Measurements from ENCODE around the gene MIGA2.

DNA sequence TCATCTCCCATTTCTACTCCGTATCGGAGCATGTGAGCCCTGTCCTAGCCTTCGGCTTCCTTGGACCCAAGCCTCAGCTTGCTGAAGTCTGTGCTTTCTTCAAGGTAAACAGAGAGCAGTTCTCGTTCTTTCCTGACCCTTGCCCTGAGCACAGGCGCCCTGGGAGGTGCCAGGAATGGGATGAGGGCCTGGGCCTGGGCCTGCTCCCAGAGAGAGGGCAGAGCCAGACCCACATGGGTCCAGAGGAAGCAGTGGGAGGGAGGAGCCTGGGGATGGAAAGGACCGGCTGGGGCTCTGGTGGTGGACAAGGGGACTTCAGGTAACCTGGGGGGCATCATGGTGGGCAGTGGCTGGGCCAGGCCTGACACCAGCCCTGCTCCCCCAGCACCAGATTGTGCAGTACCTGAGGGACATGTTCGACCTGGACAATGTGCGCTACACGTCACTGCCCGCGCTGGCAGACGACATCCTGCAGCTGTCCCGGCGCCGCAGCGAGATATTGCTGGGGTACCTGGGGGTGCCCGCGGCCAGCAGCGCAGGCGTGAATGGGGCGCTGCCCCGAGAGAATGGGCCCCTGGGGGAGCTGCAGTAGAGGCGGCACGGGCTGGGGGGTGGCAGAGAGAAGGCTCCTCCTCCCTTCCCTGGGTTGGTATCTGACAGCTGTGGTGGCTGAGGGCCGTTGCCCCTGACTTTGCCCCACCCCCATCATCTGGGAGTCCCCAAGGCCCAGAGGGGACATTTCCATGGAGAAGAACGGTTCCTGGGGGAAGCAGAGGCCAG lies 33.6 kb downstream of the MIGA2 start:
- TF ChIP-seq, protein P1, sequence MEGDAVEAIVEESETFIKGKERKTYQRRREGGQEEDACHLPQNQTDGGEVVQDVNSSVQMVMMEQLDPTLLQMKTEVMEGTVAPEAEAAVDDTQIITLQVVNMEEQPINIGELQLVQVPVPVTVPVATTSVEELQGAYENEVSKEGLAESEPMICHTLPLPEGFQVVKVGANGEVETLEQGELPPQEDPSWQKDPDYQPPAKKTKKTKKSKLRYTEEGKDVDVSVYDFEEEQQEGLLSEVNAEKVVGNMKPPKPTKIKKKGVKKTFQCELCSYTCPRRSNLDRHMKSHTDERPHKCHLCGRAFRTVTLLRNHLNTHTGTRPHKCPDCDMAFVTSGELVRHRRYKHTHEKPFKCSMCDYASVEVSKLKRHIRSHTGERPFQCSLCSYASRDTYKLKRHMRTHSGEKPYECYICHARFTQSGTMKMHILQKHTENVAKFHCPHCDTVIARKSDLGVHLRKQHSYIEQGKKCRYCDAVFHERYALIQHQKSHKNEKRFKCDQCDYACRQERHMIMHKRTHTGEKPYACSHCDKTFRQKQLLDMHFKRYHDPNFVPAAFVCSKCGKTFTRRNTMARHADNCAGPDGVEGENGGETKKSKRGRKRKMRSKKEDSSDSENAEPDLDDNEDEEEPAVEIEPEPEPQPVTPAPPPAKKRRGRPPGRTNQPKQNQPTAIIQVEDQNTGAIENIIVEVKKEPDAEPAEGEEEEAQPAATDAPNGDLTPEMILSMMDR (IDR thresholded peaks at IDR 0.05; ENCODE audit: low read depth, low read length, missing input control): peak; percentile 26
- TF ChIP-seq TAF1 (conservative IDR thresholded peaks at IDR 0.05) (no peak), SP1 (IDR thresholded peaks at IDR 0.05) (peak; percentile 88), FOXA1 (IDR thresholded peaks at IDR 0.05) (peak; percentile 87), EGR1 (IDR thresholded peaks at IDR 0.05; ENCODE audit: low read depth in 2 of 2) (no peak)
- TF ChIP-seq, protein P2, sequence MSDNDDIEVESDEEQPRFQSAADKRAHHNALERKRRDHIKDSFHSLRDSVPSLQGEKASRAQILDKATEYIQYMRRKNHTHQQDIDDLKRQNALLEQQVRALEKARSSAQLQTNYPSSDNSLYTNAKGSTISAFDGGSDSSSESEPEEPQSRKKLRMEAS (IDR thresholded peaks at IDR 0.05): peak; percentile 88
- TF ChIP-seq, protein P3, sequence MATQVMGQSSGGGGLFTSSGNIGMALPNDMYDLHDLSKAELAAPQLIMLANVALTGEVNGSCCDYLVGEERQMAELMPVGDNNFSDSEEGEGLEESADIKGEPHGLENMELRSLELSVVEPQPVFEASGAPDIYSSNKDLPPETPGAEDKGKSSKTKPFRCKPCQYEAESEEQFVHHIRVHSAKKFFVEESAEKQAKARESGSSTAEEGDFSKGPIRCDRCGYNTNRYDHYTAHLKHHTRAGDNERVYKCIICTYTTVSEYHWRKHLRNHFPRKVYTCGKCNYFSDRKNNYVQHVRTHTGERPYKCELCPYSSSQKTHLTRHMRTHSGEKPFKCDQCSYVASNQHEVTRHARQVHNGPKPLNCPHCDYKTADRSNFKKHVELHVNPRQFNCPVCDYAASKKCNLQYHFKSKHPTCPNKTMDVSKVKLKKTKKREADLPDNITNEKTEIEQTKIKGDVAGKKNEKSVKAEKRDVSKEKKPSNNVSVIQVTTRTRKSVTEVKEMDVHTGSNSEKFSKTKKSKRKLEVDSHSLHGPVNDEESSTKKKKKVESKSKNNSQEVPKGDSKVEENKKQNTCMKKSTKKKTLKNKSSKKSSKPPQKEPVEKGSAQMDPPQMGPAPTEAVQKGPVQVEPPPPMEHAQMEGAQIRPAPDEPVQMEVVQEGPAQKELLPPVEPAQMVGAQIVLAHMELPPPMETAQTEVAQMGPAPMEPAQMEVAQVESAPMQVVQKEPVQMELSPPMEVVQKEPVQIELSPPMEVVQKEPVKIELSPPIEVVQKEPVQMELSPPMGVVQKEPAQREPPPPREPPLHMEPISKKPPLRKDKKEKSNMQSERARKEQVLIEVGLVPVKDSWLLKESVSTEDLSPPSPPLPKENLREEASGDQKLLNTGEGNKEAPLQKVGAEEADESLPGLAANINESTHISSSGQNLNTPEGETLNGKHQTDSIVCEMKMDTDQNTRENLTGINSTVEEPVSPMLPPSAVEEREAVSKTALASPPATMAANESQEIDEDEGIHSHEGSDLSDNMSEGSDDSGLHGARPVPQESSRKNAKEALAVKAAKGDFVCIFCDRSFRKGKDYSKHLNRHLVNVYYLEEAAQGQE (IDR thresholded peaks at IDR 0.05): no peak
- TF ChIP-seq, protein P4, sequence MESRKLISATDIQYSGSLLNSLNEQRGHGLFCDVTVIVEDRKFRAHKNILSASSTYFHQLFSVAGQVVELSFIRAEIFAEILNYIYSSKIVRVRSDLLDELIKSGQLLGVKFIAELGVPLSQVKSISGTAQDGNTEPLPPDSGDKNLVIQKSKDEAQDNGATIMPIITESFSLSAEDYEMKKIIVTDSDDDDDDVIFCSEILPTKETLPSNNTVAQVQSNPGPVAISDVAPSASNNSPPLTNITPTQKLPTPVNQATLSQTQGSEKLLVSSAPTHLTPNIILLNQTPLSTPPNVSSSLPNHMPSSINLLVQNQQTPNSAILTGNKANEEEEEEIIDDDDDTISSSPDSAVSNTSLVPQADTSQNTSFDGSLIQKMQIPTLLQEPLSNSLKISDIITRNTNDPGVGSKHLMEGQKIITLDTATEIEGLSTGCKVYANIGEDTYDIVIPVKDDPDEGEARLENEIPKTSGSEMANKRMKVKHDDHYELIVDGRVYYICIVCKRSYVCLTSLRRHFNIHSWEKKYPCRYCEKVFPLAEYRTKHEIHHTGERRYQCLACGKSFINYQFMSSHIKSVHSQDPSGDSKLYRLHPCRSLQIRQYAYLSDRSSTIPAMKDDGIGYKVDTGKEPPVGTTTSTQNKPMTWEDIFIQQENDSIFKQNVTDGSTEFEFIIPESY (IDR thresholded peaks at IDR 0.05): peak; percentile 17
